Activated CD8-positive, alpha-beta memory T cell treated with anti-CD3 and anti-CD28 coated beads, Interleukin-2, amount 50 U/mL, for 4 hours (primary cell): Measurements from ENCODE around the gene SH2B2.
A peak's percentile ranks its signal among the peaks of the same experiment; 100 is the strongest.
"Not testable (repeated sequence)": the region's sequence is repeated elsewhere in the genome, so short reads cannot be mapped to it uniquely, and the experiment has no call there.

Experiments
- DNase-seq: peaks from one replicate; pipeline ENCODE4 v3.0.0-alpha.2; 2020

The SH2B2 gene

GRCh38 chr7:102337420-102337819, 50.8 kb downstream of the SH2B2 start:
- DNase-seq = not testable (repeated sequence)

DNA sequence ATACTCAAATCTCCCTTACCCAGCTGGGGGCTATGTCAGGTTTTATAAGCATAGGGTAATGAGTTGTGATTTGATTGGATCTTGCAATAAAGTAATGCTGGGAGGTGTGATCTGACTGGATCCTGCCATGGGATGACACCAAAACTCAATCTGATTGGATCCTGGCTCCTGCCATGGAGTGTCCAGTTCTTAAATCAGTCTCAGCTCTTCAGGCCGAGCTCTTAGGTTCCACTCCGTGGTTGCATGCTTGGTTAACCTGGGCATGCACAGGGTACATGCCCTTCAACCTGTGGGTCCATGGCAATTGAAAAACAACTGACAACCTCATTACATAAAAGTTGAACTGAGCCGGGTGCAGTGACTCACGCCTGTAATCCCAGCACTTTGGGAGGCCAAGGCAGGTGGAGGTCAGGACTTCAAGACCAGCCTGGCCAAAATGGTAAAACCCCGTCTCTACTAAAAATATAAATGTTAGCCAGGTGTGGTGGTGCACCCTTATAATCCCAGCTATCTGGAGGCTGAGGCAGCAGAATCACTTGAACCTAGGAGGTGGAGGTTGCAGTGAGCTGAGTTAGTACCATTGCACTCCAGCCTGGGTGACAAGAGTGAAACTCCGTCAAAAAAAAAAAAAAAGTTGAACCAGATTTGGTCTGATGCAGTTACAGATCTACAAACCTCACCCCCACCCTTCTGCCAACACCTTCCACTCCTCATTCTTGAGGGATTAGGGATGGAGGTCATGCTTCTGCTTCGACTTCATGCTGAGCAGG, 54.1 kb downstream of the SH2B2 start:
- not testable (repeated sequence) for DNase-seq

- not testable (repeated sequence) for DNase-seq
Observed at GRCh38 chr7:102346983-102347382, 60.3 kb downstream of the SH2B2 start.

DNA sequence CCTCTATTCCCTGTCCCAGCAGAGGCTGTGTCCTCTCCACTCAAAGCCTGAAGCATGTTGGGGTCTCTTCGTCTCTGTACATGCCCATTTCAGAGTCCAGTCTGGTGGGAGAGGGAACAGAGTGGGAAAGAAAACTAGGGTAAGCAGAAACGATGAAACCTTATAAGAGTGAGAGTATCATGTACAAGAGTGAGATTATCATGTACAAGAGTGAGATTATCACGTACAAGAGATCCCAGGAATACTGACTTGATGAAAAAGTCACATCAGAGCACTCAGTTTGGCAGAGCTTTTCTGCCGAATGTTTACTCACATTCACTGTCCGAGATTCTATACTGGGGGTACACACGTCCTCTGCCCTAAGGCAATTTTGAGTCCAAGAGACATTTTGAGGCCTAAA, 69.7 kb downstream of the SH2B2 start, which contains the start of gene SPDYE6:
SPDYE6 (minus strand) TSS at position 101 of the 400 bp plus-strand sequence. CDS start 421 bp downstream, outside the sequence.
- DNase-seq = not testable (repeated sequence)

- DNase-seq = peak; percentile 88
Observed at GRCh38 chr7:102363549-102364393, 77.1 kb downstream of the SH2B2 start.

GRCh38 chr7:102364394-102364886, 77.8 kb downstream of the SH2B2 start:
- DNase-seq = not testable (repeated sequence)

GRCh38 chr7:102365390-102365789, 78.7 kb downstream of the SH2B2 start:
- DNase-seq = not testable (repeated sequence)

GRCh38 chr7:102370038-102370437, 83.4 kb downstream of the SH2B2 start:
- not testable (repeated sequence) for DNase-seq
